KMS-11 (cell line): Measurements from ENCODE around the gene NT5DC2.

ENCODE experiments used
- H2AFZ ChIP-seq: fragments of 200-600 bp; sonication (generic); 2 replicates; pipeline ENCODE4 v1.6.1; 2016; ENCODE audit warnings: antibody characterized with exemption, mixed run types, low read depth
- H3K27ac ChIP-seq: fragments of 200-600 bp; sonication (generic); 2 replicates; pipeline ENCODE4 v1.6.1; 2016; ENCODE audit warnings: mild to moderate bottlenecking, mixed run types
- H3K27me3 ChIP-seq: fragments of 200-600 bp; sonication (generic); 2 replicates; pipeline ENCODE4 v1.6.1; 2017; ENCODE audit warnings: mild to moderate bottlenecking, low read depth, mixed run types, moderate library complexity; ENCODE audit not compliant: insufficient read depth
- H3K36me3 ChIP-seq: fragments of 200-600 bp; sonication (generic); 2 replicates; pipeline ENCODE4 v1.6.1; 2017; ENCODE audit warnings: mild to moderate bottlenecking, mixed run types; ENCODE audit not compliant: insufficient read depth
- H3K4me1 ChIP-seq: fragments of 200-600 bp; sonication (generic); 2 replicates; pipeline ENCODE4 v1.6.1; 2016; ENCODE audit warnings: mild to moderate bottlenecking, low read depth, mixed run types; ENCODE audit not compliant: poor library complexity, severe bottlenecking
- H3K4me2 ChIP-seq: fragments of 200-600 bp; sonication (generic); 2 replicates; pipeline ENCODE4 v1.7.0; 2016; ENCODE audit warnings: mild to moderate bottlenecking, mixed run types
- H3K4me3 ChIP-seq: fragments of 200-600 bp; sonication (generic); IDR thresholded peaks from 2 replicates; pipeline ENCODE4 v1.6.1; 2017; ENCODE audit warnings: low read depth, low read length, mixed read lengths; ENCODE audit not compliant: insufficient read depth
- H3K79me2 ChIP-seq: fragments of 200-600 bp; sonication (generic); 2 replicates; pipeline ENCODE4 v1.6.1; 2016; ENCODE audit warnings: low read depth, mixed run types; ENCODE audit not compliant: insufficient read depth
- H3K9ac ChIP-seq: fragments of 200-600 bp; sonication (generic); 2 replicates; pipeline ENCODE4 v1.6.1; 2016; ENCODE audit warnings: mild to moderate bottlenecking, mixed run types
- H4K20me1 ChIP-seq: fragments of 200-600 bp; sonication (generic); 2 replicates; pipeline ENCODE4 v1.6.1; 2016; ENCODE audit warnings: mild to moderate bottlenecking, mixed run types; ENCODE audit not compliant: insufficient read depth
- CTCF ChIP-seq: fragments of 200-600 bp; sonication (generic); conservative IDR thresholded peaks from 2 replicates; pipeline ENCODE4 v1.6.1; 2017; ENCODE audit warnings: low read depth, mild to moderate bottlenecking, antibody characterized with exemption, low read length, moderate library complexity, mixed read lengths

NT5DC2 gene

GRCh38 chr3:52514576-52514975, 19.1 kb downstream of the NT5DC2 start:
- H2AFZ ChIP-seq = no peak overlapping the region
- no peaks in the 10 kb centered on the region for H3K79me2 ChIP-seq
- H4K20me1 ChIP-seq = no peaks in the 10 kb centered on the region
- no peak for TF ChIP-seq CTCF
- no peak overlapping the region for H3K27ac ChIP-seq
- no peak overlapping the region for H3K9ac ChIP-seq
- H3K4me3 ChIP-seq = no peak overlapping the region
- no peak overlapping the region for H3K4me2 ChIP-seq
- no peaks in the 10 kb centered on the region for H3K4me1 ChIP-seq
- H3K36me3 ChIP-seq = no peaks in the 10 kb centered on the region
- no peaks in the 10 kb centered on the region for H3K27me3 ChIP-seq

GRCh38 chr3:52513281-52513680, 20.4 kb downstream of the NT5DC2 start:
- no peak for TF ChIP-seq CTCF
- Histone ChIP-seq H3K9ac (no peak overlapping the region), H3K4me3 (no peak overlapping the region), H3K27me3 (no peaks in the 10 kb centered on the region), H3K27ac (no peak overlapping the region), H3K4me1 (no peaks in the 10 kb centered on the region), H2AFZ (no peak overlapping the region), H3K4me2 (no peak overlapping the region), H3K36me3 (no peaks in the 10 kb centered on the region), H4K20me1 (no peaks in the 10 kb centered on the region), H3K79me2 (no peaks in the 10 kb centered on the region)

GRCh38 chr3:52512727-52513126, 20.9 kb downstream of the NT5DC2 start:
- Histone ChIP-seq H3K36me3 (no peaks in the 10 kb centered on the region), H2AFZ (no peak overlapping the region), H3K9ac (no peak overlapping the region), H3K4me2 (no peak overlapping the region), H3K27ac (no peak overlapping the region), H3K79me2 (no peaks in the 10 kb centered on the region), H4K20me1 (no peaks in the 10 kb centered on the region), H3K27me3 (no peaks in the 10 kb centered on the region), H3K4me1 (no peaks in the 10 kb centered on the region), H3K4me3 (no peak overlapping the region)
- no peak for TF ChIP-seq CTCF

- TF ChIP-seq CTCF = no peak
- H3K27me3 ChIP-seq = no peaks in the 10 kb centered on the region
- H3K4me2 ChIP-seq = no peak overlapping the region
- H4K20me1 ChIP-seq = no peaks in the 10 kb centered on the region
- no peak overlapping the region for H2AFZ ChIP-seq
- no peak overlapping the region for H3K27ac ChIP-seq
- H3K4me3 ChIP-seq = no peak overlapping the region
- H3K79me2 ChIP-seq = no peaks in the 10 kb centered on the region
- H3K36me3 ChIP-seq = no peaks in the 10 kb centered on the region
- no peak overlapping the region for H3K9ac ChIP-seq
- H3K4me1 ChIP-seq = no peaks in the 10 kb centered on the region
Observed at GRCh38 chr3:52512105-52512504, 21.6 kb downstream of the NT5DC2 start.

GRCh38 chr3:52511509-52511908, 22.1 kb downstream of the NT5DC2 start:
- TF ChIP-seq CTCF = no peak
- no peaks in the 10 kb centered on the region for H3K27me3 ChIP-seq
- H3K79me2 ChIP-seq = no peaks in the 10 kb centered on the region
- no peak overlapping the region for H3K4me3 ChIP-seq
- no peaks in the 10 kb centered on the region for H4K20me1 ChIP-seq
- H3K4me1 ChIP-seq = no peaks in the 10 kb centered on the region
- H3K36me3 ChIP-seq = no peaks in the 10 kb centered on the region
- no peak overlapping the region for H3K9ac ChIP-seq
- H3K27ac ChIP-seq = no peak overlapping the region
- no peak overlapping the region for H3K4me2 ChIP-seq
- no peak overlapping the region for H2AFZ ChIP-seq
